T-helper 17 cell (primary cell): ENCODE data around the gene GALNTL6. TPM values are rescaled to one million over a fixed set of nuclear protein-coding genes. Genes with fewer than 3 reads are reported as not detected.
"Not testable (repeated sequence)": the region's sequence is repeated elsewhere in the genome, so short reads cannot be mapped to it uniquely, and the experiment has no call there.

Experiments
- ATAC-seq: fragments of 150-1000 bp; cut with Tn5 transposase; 2 replicates; pipeline ENCODE4 v1.10.0; 2021; ENCODE audit warnings: mild to moderate bottlenecking, moderate library complexity
- DNase-seq, 3 donors: peaks; one replicate each; pipeline versions ENCODE4 v3.0.0 to v3.0.0-alpha.2; 2020 to 2021
- H3K9me3 ChIP-seq: one replicate; pipeline ENCODE4 v1.7.0; 2013; ENCODE audit warnings: low read length, mild to moderate bottlenecking; ENCODE audit not compliant: control insufficient read depth, poor library complexity, severe bottlenecking
- H3K27ac Mint-ChIP-seq: one replicate; pipeline ENCODE4 v1.8.0; 2022; ENCODE audit warnings: mild to moderate bottlenecking, moderate library complexity, mixed read lengths
- H3K27me3 Mint-ChIP-seq: one replicate; pipeline ENCODE4 v1.8.0; 2022; ENCODE audit warnings: mixed read lengths
- H3K36me3 Mint-ChIP-seq: one replicate; pipeline ENCODE4 v1.8.0; 2022; ENCODE audit warnings: low read depth, mixed read lengths
- H3K4me1 Mint-ChIP-seq: one replicate; pipeline ENCODE4 v1.8.0; 2022; ENCODE audit warnings: mild to moderate bottlenecking, mixed read lengths
- H3K4me3 Mint-ChIP-seq: one replicate; pipeline ENCODE4 v1.8.0; 2022; ENCODE audit warnings: mild to moderate bottlenecking, moderate library complexity, mixed read lengths
- total RNA-seq, 4 donors: library from RNA in 2 of 4; stranded (reverse) in 2 of 4; gene quantifications; one replicate each; pipeline ENCODE4 v1.2.3 and lab custom pipeline; 2022 to 2026

The GALNTL6 gene
- total RNA-seq, 2 donors from 2014 or later = not detected

GRCh38 chr4:172874944-172875343 is 1061.7 kb downstream of the GALNTL6 start:
- H3K27me3 Mint-ChIP-seq = no peaks in the 10 kb centered on the region
- H3K36me3 Mint-ChIP-seq = no peaks in the 10 kb centered on the region
- no peaks in the 10 kb centered on the region for H3K9me3 ChIP-seq
- no peak overlapping the region for H3K27ac Mint-ChIP-seq
- ATAC-seq (no peak), DNase-seq (no peak)
- no peaks in the 10 kb centered on the region for H3K4me1 Mint-ChIP-seq
- H3K4me3 Mint-ChIP-seq = no peak overlapping the region

- DNase-seq = no peak
- H3K36me3 Mint-ChIP-seq = no peaks in the 10 kb centered on the region
Measured at GRCh38 chr4:172876394-172876793, 1063.2 kb downstream of the GALNTL6 start.

GRCh38 chr4:172881645-172882044 is 1068.4 kb downstream of the GALNTL6 start:
- H3K4me3 Mint-ChIP-seq = no peak overlapping the region
- no peaks in the 10 kb centered on the region for H3K36me3 Mint-ChIP-seq
- no peaks in the 10 kb centered on the region for H3K27me3 Mint-ChIP-seq
- H3K4me1 Mint-ChIP-seq = no peaks in the 10 kb centered on the region
- DNase-seq = no peak
- no peak for ATAC-seq
- H3K9me3 ChIP-seq = no peaks in the 10 kb centered on the region
- no peak overlapping the region for H3K27ac Mint-ChIP-seq

More at GRCh38 chr4:172876394-172876793, 1063.2 kb downstream of the GALNTL6 start:
- Mint-ChIP-seq H3K4me3 (no peak overlapping the region), H3K4me1 (no peaks in the 10 kb centered on the region), H3K27me3 (no peaks in the 10 kb centered on the region), H3K27ac (no peak overlapping the region)
- H3K9me3 ChIP-seq = no peaks in the 10 kb centered on the region
- ATAC-seq = no peak

- H3K4me1 Mint-ChIP-seq, ATAC-seq, H3K4me3 Mint-ChIP-seq, H3K27me3 Mint-ChIP-seq, DNase-seq, H3K27ac Mint-ChIP-seq, H3K36me3 Mint-ChIP-seq, H3K9me3 ChIP-seq: not testable (repeated sequence)
Measured at GRCh38 chr4:172887358-172887757, 1074.2 kb downstream of the GALNTL6 start.

GRCh38 chr4:172887959-172888358 is 1074.8 kb downstream of the GALNTL6 start:
- no peak overlapping the region for H3K4me3 Mint-ChIP-seq
- no peaks in the 10 kb centered on the region for H3K36me3 Mint-ChIP-seq
- ATAC-seq (no peak), DNase-seq (no peak)
- H3K27ac Mint-ChIP-seq = no peak overlapping the region
- no peaks in the 10 kb centered on the region for H3K27me3 Mint-ChIP-seq
- no peaks in the 10 kb centered on the region for H3K4me1 Mint-ChIP-seq
- H3K9me3 ChIP-seq = no peaks in the 10 kb centered on the region

GRCh38 chr4:172892300-172892699 is 1079.1 kb downstream of the GALNTL6 start:
- Mint-ChIP-seq H3K27ac (no peak overlapping the region), H3K4me3 (no peak overlapping the region), H3K27me3 (no peaks in the 10 kb centered on the region), H3K4me1 (no peaks in the 10 kb centered on the region), H3K36me3 (no peaks in the 10 kb centered on the region)
- no peak for DNase-seq
- ATAC-seq = no peak
- no peaks in the 10 kb centered on the region for H3K9me3 ChIP-seq

- Mint-ChIP-seq H3K27me3 (no peaks in the 10 kb centered on the region), H3K4me3 (no peak overlapping the region), H3K4me1 (no peaks in the 10 kb centered on the region), H3K27ac (no peak overlapping the region), H3K36me3 (no peaks in the 10 kb centered on the region)
- no peaks in the 10 kb centered on the region for H3K9me3 ChIP-seq
- DNase-seq (no peak), ATAC-seq (no peak)
Measured at GRCh38 chr4:172895699-172896098, 1082.5 kb downstream of the GALNTL6 start.

GRCh38 chr4:172897046-172897445 is 1083.8 kb downstream of the GALNTL6 start:
- Mint-ChIP-seq H3K4me3 (no peak overlapping the region), H3K4me1 (no peaks in the 10 kb centered on the region), H3K36me3 (no peaks in the 10 kb centered on the region), H3K27me3 (no peaks in the 10 kb centered on the region), H3K27ac (no peak overlapping the region)
- ATAC-seq (no peak), DNase-seq (no peak)
- no peaks in the 10 kb centered on the region for H3K9me3 ChIP-seq

GRCh38 chr4:172898715-172899114 is 1085.5 kb downstream of the GALNTL6 start:
- no peaks in the 10 kb centered on the region for H3K4me1 Mint-ChIP-seq
- no peak overlapping the region for H3K4me3 Mint-ChIP-seq
- DNase-seq = no peak
- H3K9me3 ChIP-seq = no peaks in the 10 kb centered on the region
- no peak overlapping the region for H3K27ac Mint-ChIP-seq
- ATAC-seq = no peak
- no peaks in the 10 kb centered on the region for H3K27me3 Mint-ChIP-seq
- no peaks in the 10 kb centered on the region for H3K36me3 Mint-ChIP-seq

GRCh38 chr4:172899861-172900260 is 1086.7 kb downstream of the GALNTL6 start:
- no peaks in the 10 kb centered on the region for H3K4me1 Mint-ChIP-seq
- DNase-seq (no peak), ATAC-seq (no peak)
- H3K36me3 Mint-ChIP-seq = no peaks in the 10 kb centered on the region
- H3K9me3 ChIP-seq = no peaks in the 10 kb centered on the region
- H3K4me3 Mint-ChIP-seq = no peak overlapping the region
- H3K27me3 Mint-ChIP-seq = no peaks in the 10 kb centered on the region
- no peak overlapping the region for H3K27ac Mint-ChIP-seq

GRCh38 chr4:172900900-172901299 is 1087.7 kb downstream of the GALNTL6 start:
- no peak overlapping the region for H3K4me3 Mint-ChIP-seq
- ATAC-seq = no peak
- peaks cover 3% of the 10 kb centered on the region for H3K27me3 Mint-ChIP-seq
- H3K36me3 Mint-ChIP-seq = no peaks in the 10 kb centered on the region
- no peak for DNase-seq
- H3K9me3 ChIP-seq = no peaks in the 10 kb centered on the region
- no peak overlapping the region for H3K27ac Mint-ChIP-seq
- H3K4me1 Mint-ChIP-seq = no peaks in the 10 kb centered on the region

GRCh38 chr4:172912468-172912867 is 1099.3 kb downstream of the GALNTL6 start:
- H3K36me3 Mint-ChIP-seq, H3K9me3 ChIP-seq, DNase-seq, H3K4me1 Mint-ChIP-seq, H3K27ac Mint-ChIP-seq, H3K27me3 Mint-ChIP-seq, H3K4me3 Mint-ChIP-seq, ATAC-seq: not testable (repeated sequence)

- H3K4me1 Mint-ChIP-seq, H3K27me3 Mint-ChIP-seq, DNase-seq, H3K4me3 Mint-ChIP-seq, ATAC-seq, H3K27ac Mint-ChIP-seq, H3K9me3 ChIP-seq, H3K36me3 Mint-ChIP-seq: not testable (repeated sequence)
Measured at GRCh38 chr4:172917403-172917802, 1104.2 kb downstream of the GALNTL6 start.

GRCh38 chr4:172919269-172919668 is 1106.1 kb downstream of the GALNTL6 start:
- no peaks in the 10 kb centered on the region for H3K36me3 Mint-ChIP-seq
- no peak for ATAC-seq

More at GRCh38 chr4:172919269-172919668, 1106.1 kb downstream of the GALNTL6 start:
- Mint-ChIP-seq H3K27me3 (no peaks in the 10 kb centered on the region), H3K27ac (no peak overlapping the region), H3K4me1 (no peaks in the 10 kb centered on the region), H3K4me3 (no peak overlapping the region)
- DNase-seq = no peak
- no peaks in the 10 kb centered on the region for H3K9me3 ChIP-seq
